ENCODE measurements around the gene IGDCC3.

The IGDCC3 gene

GRCh38 chr15:65290228-65290627 is 87.6 kb downstream of the IGDCC3 start:
- H2AFZ ChIP-seq (ENCODE audit: low read depth) = no peak overlapping the region

GRCh38 chr15:65289261-65289854 is 88.4 kb downstream of the IGDCC3 start:
- no peaks in the 10 kb centered on the region for H3K27me3 ChIP-seq (ENCODE audit: insufficient read depth, low read depth)
- no peak overlapping the region for H3K27ac ChIP-seq
- H3K4me3 ChIP-seq (IDR thresholded peaks at IDR 0.05; ENCODE audit: insufficient read depth, low read depth, low read length) = no peak overlapping the region
- H3K36me3 ChIP-seq (ENCODE audit: insufficient read depth) = no peaks in the 10 kb centered on the region
- no peaks in the 10 kb centered on the region for H4K20me1 ChIP-seq (ENCODE audit: insufficient read depth)
- no peak overlapping the region for H2AFZ ChIP-seq (ENCODE audit: low read depth)
- H3K9ac ChIP-seq = no peak overlapping the region
- H3K79me2 ChIP-seq (ENCODE audit: insufficient read depth, low read depth) = no peaks in the 10 kb centered on the region
- TF ChIP-seq CTCF (conservative IDR thresholded peaks at IDR 0.05; ENCODE audit: low read depth, low read length) = no peak
- peaks cover 20% of the 10 kb centered on the region for H3K4me1 ChIP-seq (ENCODE audit: low read depth, poor library complexity, severe bottlenecking)
- no peak overlapping the region for H3K4me2 ChIP-seq

More at GRCh38 chr15:65290228-65290627, 87.6 kb downstream of the IGDCC3 start:
- H3K4me3 ChIP-seq (IDR thresholded peaks at IDR 0.05; ENCODE audit: insufficient read depth, low read depth, low read length) = no peak overlapping the region
- no peaks in the 10 kb centered on the region for H3K27me3 ChIP-seq (ENCODE audit: insufficient read depth, low read depth)
- no peak overlapping the region for H3K27ac ChIP-seq
- H3K4me1 ChIP-seq (ENCODE audit: low read depth, poor library complexity, severe bottlenecking) = peaks cover 20% of the 10 kb centered on the region
- no peaks in the 10 kb centered on the region for H3K79me2 ChIP-seq (ENCODE audit: insufficient read depth, low read depth)
- no peaks in the 10 kb centered on the region for H4K20me1 ChIP-seq (ENCODE audit: insufficient read depth)
- no peaks in the 10 kb centered on the region for H3K36me3 ChIP-seq (ENCODE audit: insufficient read depth)
- H3K4me2 ChIP-seq = no peak overlapping the region
- TF ChIP-seq CTCF (conservative IDR thresholded peaks at IDR 0.05; ENCODE audit: low read depth, low read length) = no peak
- no peak overlapping the region for H3K9ac ChIP-seq

- Histone ChIP-seq H3K4me1 (ENCODE audit: low read depth, poor library complexity, severe bottlenecking) (peaks cover 20% of the 10 kb centered on the region), H3K27ac (0 out of 2 replicates have a peak overlapping the region, but pooled peaks have one; percentile 41), H3K27me3 (ENCODE audit: insufficient read depth, low read depth) (no peaks in the 10 kb centered on the region), H4K20me1 (ENCODE audit: insufficient read depth) (no peaks in the 10 kb centered on the region), H3K9ac (peak overlapping the region; percentile 51; the same call in 1 of the 2 replicates), H3K4me2 (peak overlapping the region; percentile 95), H3K4me3 (IDR thresholded peaks at IDR 0.05; ENCODE audit: insufficient read depth, low read depth, low read length) (no peak overlapping the region), H2AFZ (ENCODE audit: low read depth) (peak overlapping the region; percentile 94), H3K79me2 (ENCODE audit: insufficient read depth, low read depth) (no peaks in the 10 kb centered on the region), H3K36me3 (ENCODE audit: insufficient read depth) (no peaks in the 10 kb centered on the region)
- TF ChIP-seq CTCF (conservative IDR thresholded peaks at IDR 0.05; ENCODE audit: low read depth, low read length) = no peak
Measured at GRCh38 chr15:65287520-65287855, 90.3 kb downstream of the IGDCC3 start.

GRCh38 chr15:65286704-65287519 is 90.9 kb downstream of the IGDCC3 start, which contains the start of gene PARP16:
TSS of gene PARP16 (minus strand) at chr15:65286883. CDS start at chr15:65286426, 457 bp downstream.
- Histone ChIP-seq H3K79me2 (ENCODE audit: insufficient read depth, low read depth) (no peaks in the 10 kb centered on the region), H3K4me2 (peak within 1 kb of the TSS; percentile 95), H4K20me1 (ENCODE audit: insufficient read depth) (no peaks in the 10 kb centered on the region), H2AFZ (ENCODE audit: low read depth) (peak within 1 kb of the TSS; percentile 97), H3K4me1 (ENCODE audit: low read depth, poor library complexity, severe bottlenecking) (peaks cover 20% of the 10 kb centered on the region), H3K27me3 (ENCODE audit: insufficient read depth, low read depth) (no peaks in the 10 kb centered on the region), H3K36me3 (ENCODE audit: insufficient read depth) (no peaks in the 10 kb centered on the region), H3K27ac (peak within 1 kb of the TSS; percentile 64), H3K9ac (peak within 1 kb of the TSS; percentile 67), H3K4me3 (IDR thresholded peaks at IDR 0.05; ENCODE audit: insufficient read depth, low read depth, low read length) (no peak within 1 kb of the TSS)
- no peak for TF ChIP-seq CTCF (conservative IDR thresholded peaks at IDR 0.05; ENCODE audit: low read depth, low read length)
